Naive thymus-derived CD8-positive, alpha-beta T cell (primary cell): ENCODE results near the gene ANKRD39. TPM values are rescaled to one million over a fixed set of nuclear protein-coding genes. Genes with fewer than 3 reads are reported as not detected.
A peak's percentile ranks its signal among the peaks of the same experiment; 100 is the strongest.

Experiments
- ATAC-seq, 2 donors: fragments of 150-1000 bp; cut with Tn5 transposase in 1 of 2; sonication (Bioruptor Pico), chemical (Tn5 transposase) in 1 of 2; 1 replicate in 1 of 2; 2 replicates in 1 of 2; pipeline ENCODE4 v1.10.0; 2021; ENCODE audit warnings: mild to moderate bottlenecking in 2 of 2, moderate library complexity in 2 of 2
- POLR2A ChIA-PET: fragments of 350-600 bp; sonication (Branson Sonifier 250); formaldehyde crosslinking; loops from one replicate; lab custom pipeline; 2021; ENCODE audit warnings: antibody characterized with exemption; lab: Charles Lee
- DNase-seq, 10 donors: peaks; one replicate each; pipeline versions ENCODE4 v3.0.0 to v3.0.0-alpha.2; 2020 to 2022
- H3K27ac Mint-ChIP-seq, 10 donors: one replicate each; pipeline ENCODE4 v1.8.0; 2020 to 2022; ENCODE audit warnings: mild to moderate bottlenecking in 10 of 10, mixed read lengths in 10 of 10, moderate library complexity in 4 of 10, inconsistent platforms in 1 of 10
- H3K27me3 Mint-ChIP-seq, 5 donors: one replicate each; pipeline ENCODE4 v1.8.0; 2021 to 2022; ENCODE audit warnings: mixed read lengths in 5 of 5
- H3K36me3 Mint-ChIP-seq, 3 donors: one replicate each; pipeline ENCODE4 v1.8.0; 2020 to 2022; ENCODE audit warnings: mixed read lengths in 3 of 3, mild to moderate bottlenecking in 2 of 3, inconsistent platforms in 1 of 3
- H3K4me1 Mint-ChIP-seq, 4 donors: one replicate each; pipeline ENCODE4 v1.8.0; 2021 to 2022; ENCODE audit warnings: mixed read lengths in 4 of 4
- H3K4me3 Mint-ChIP-seq, 10 donors: one replicate each; pipeline ENCODE4 v1.8.0; 2020 to 2022; ENCODE audit warnings: mild to moderate bottlenecking in 10 of 10, mixed read lengths in 10 of 10, moderate library complexity in 6 of 10, inconsistent platforms in 1 of 10
- H3K9me3 Mint-ChIP-seq, 9 donors: one replicate each; pipeline ENCODE4 v1.8.0; 2020 to 2022; ENCODE audit warnings: mixed read lengths in 9 of 9, mild to moderate bottlenecking in 3 of 9, inconsistent platforms in 1 of 9, moderate library complexity in 1 of 9
- polyA plus RNA-seq, 3 donors: library from polyadenylated mRNA; unstranded; fragments of 300-500 nt; fragmentation: Illumina TruSeq; gene quantifications; one replicate each; pipeline ENCODE4 v1.2.3, GENCODE V29; 2021
- total RNA-seq, 8 experiments: library from RNA in 2 of 8; stranded (reverse) in 2 of 8; gene quantifications; one replicate each; pipeline ENCODE4 v1.2.3 and lab custom pipeline; 2021 to 2026

The ANKRD39 gene
- total and polyA plus RNA-seq, 5 experiments from 2014 or later, result 12.2 to 18.7 (median 14.2) TPM

- H3K4me3 Mint-ChIP-seq, result no peak overlapping the region
- H3K36me3 Mint-ChIP-seq, result peaks cover 0 to 2% (median 0%) of the 10 kb centered on the region in 3 donors
- H3K27me3 Mint-ChIP-seq, result no peaks in the 10 kb centered on the region
- ATAC-seq (no peak), DNase-seq (no peak)
- no peaks in the 10 kb centered on the region for H3K9me3 Mint-ChIP-seq
- POLR2A ChIA-PET, result interaction anchor here (0.8 to 1.7 kb wide), 2 partner anchors 9 to 10 kb away, joined by 3 to 7 read pairs; no protein-coding TSS in a partner anchor
- peaks cover 7 to 34% (median 25%) of the 10 kb centered on the region in 4 donors for H3K4me1 Mint-ChIP-seq
- H3K27ac Mint-ChIP-seq, result no peak overlapping the region
These were observed 19.8 kb upstream of the ANKRD39 start for GRCh38 chr2:96877631-96878092.

- peaks cover 0 to 2% (median 0%) of the 10 kb centered on the region in 3 donors for H3K36me3 Mint-ChIP-seq
- ATAC-seq, result no peak
- no peak for DNase-seq
- H3K4me3 Mint-ChIP-seq, result no peak overlapping the region
- H3K9me3 Mint-ChIP-seq, result no peaks in the 10 kb centered on the region
- POLR2A ChIA-PET, result interaction anchor here (0.6 kb wide), 1 partner anchor 59 kb away, joined by 3 read pairs; no protein-coding TSS in a partner anchor
- peak overlapping the region in 1 of 10 donors; percentile 11 for H3K27ac Mint-ChIP-seq
- H3K27me3 Mint-ChIP-seq, result no peaks in the 10 kb centered on the region
- H3K4me1 Mint-ChIP-seq, result peaks cover 7 to 38% (median 26%) of the 10 kb centered on the region in 4 donors
These were observed 19.2 kb upstream of the ANKRD39 start for GRCh38 chr2:96877042-96877451.

GRCh38 chr2:96876269-96877041 lies 18.6 kb upstream of the ANKRD39 start:
- peaks cover 0 to 2% (median 0%) of the 10 kb centered on the region in 3 donors for H3K36me3 Mint-ChIP-seq
- ATAC-seq (no peak), DNase-seq (no peak)
- H3K4me1 Mint-ChIP-seq, result peaks cover 7 to 38% (median 26%) of the 10 kb centered on the region in 4 donors
- H3K27me3 Mint-ChIP-seq, result no peaks in the 10 kb centered on the region
- H3K4me3 Mint-ChIP-seq, result no peak overlapping the region
- no peaks in the 10 kb centered on the region for H3K9me3 Mint-ChIP-seq
- peak overlapping the region in 5 of 10 donors; percentile 7 to 91 (median 26) for H3K27ac Mint-ChIP-seq
- POLR2A ChIA-PET, result interaction anchor here (0.6 kb wide), 1 partner anchor 60 kb away, joined by 3 read pairs; no protein-coding TSS in a partner anchor

- POLR2A ChIA-PET, result interaction anchor here (0.5 to 2.1 kb wide), 4 partner anchors 10 to 49 kb away, joined by 3 to 10 read pairs (median 5); partner anchors contain the start of gene ANKRD39
- Mint-ChIP-seq H3K4me3 (no peak overlapping the region), H3K36me3 (peaks cover 0 to 2% (median 0%) of the 10 kb centered on the region in 3 donors), H3K27ac (peak overlapping the region in 4 of 10 donors; percentile 3 to 91 (median 57)), H3K4me1 (peaks cover 10 to 46% (median 32%) of the 10 kb centered on the region in 4 donors), H3K27me3 (no peaks in the 10 kb centered on the region), H3K9me3 (no peaks in the 10 kb centered on the region)
- ATAC-seq, result no peak
- DNase-seq, result no peak
These were observed 17.9 kb upstream of the ANKRD39 start for GRCh38 chr2:96875498-96876268.

GRCh38 chr2:96874198-96874831 lies 16.5 kb upstream of the ANKRD39 start:
- Mint-ChIP-seq H3K9me3 (no peaks in the 10 kb centered on the region), H3K36me3 (no peaks in the 10 kb centered on the region), H3K4me3 (peak overlapping the region in 2 of 10 donors; percentile 2 to 34), H3K27me3 (no peaks in the 10 kb centered on the region), H3K4me1 (peaks cover 12 to 44% (median 36%) of the 10 kb centered on the region in 4 donors), H3K27ac (peak overlapping the region in 9 of 10 donors; percentile 49 to 92 (median 85))
- POLR2A ChIA-PET, result interaction anchor here (0.7 to 3.9 kb wide), 8 partner anchors 11 to 76 kb away, joined by 3 to 24 read pairs (median 4); partner anchors contain the start of gene ANKRD39
- no peak for DNase-seq
- ATAC-seq, result no peak

GRCh38 chr2:96873651-96874096 lies 15.9 kb upstream of the ANKRD39 start:
- Mint-ChIP-seq H3K4me3 (no peak overlapping the region), H3K27ac (peak overlapping the region in 4 of 10 donors; percentile 11 to 75 (median 58))

GRCh38 chr2:96872591-96873349 lies 15.0 kb upstream of the ANKRD39 start:
- H3K4me3 Mint-ChIP-seq, result no peak overlapping the region
- no peak for ATAC-seq
- H3K27ac Mint-ChIP-seq, result peak overlapping the region in 7 of 10 donors; percentile 7 to 81 (median 67)
- peaks cover 16 to 48% (median 39%) of the 10 kb centered on the region in 4 donors for H3K4me1 Mint-ChIP-seq
- POLR2A ChIA-PET, result interaction anchor here (1.0 to 3.9 kb wide), 5 partner anchors 11 to 49 kb away, joined by 3 to 24 read pairs (median 5); partner anchors contain the start of gene ANKRD39
- H3K9me3 Mint-ChIP-seq, result no peaks in the 10 kb centered on the region
- no peaks in the 10 kb centered on the region for H3K36me3 Mint-ChIP-seq
- no peaks in the 10 kb centered on the region for H3K27me3 Mint-ChIP-seq
- DNase-seq, result no peak

More at GRCh38 chr2:96873651-96874096, 15.9 kb upstream of the ANKRD39 start:
- DNase-seq (no peak), ATAC-seq (no peak)
- POLR2A ChIA-PET, result interaction anchor here (0.7 to 3.9 kb wide), 6 partner anchors 15 to 73 kb away, joined by 3 to 24 read pairs (median 4); partner anchors contain the start of gene ANKRD39
- no peaks in the 10 kb centered on the region for H3K36me3 Mint-ChIP-seq
- peaks cover 12 to 44% (median 34%) of the 10 kb centered on the region in 4 donors for H3K4me1 Mint-ChIP-seq
- H3K27me3 Mint-ChIP-seq, result no peaks in the 10 kb centered on the region
- no peaks in the 10 kb centered on the region for H3K9me3 Mint-ChIP-seq

- Mint-ChIP-seq H3K27ac (peak overlapping the region; percentile 79 to 97 (median 94)), H3K27me3 (no peaks in the 10 kb centered on the region), H3K36me3 (peaks cover 0 to 4% (median 0%) of the 10 kb centered on the region in 3 donors), H3K4me1 (peaks cover 22 to 60% (median 50%) of the 10 kb centered on the region in 4 donors), H3K4me3 (peak overlapping the region; percentile 79 to 94 (median 88)), H3K9me3 (no peaks in the 10 kb centered on the region)
- ATAC-seq (peak; percentile 69 to 76), DNase-seq (peak; percentile 34 to 81 (median 66))
- POLR2A ChIA-PET, result interaction anchor here (0.6 to 5.7 kb wide), 16 partner anchors 9 to 92 kb away, joined by 3 to 62 read pairs (median 4); partner anchors contain the start of gene ANKRD39
These were observed 12.9 kb upstream of the ANKRD39 start for GRCh38 chr2:96870626-96871255.

GRCh38 chr2:96869822-96870625 lies 12.2 kb upstream of the ANKRD39 start, which contains the start of gene SEMA4C:
Gene SEMA4C, minus strand, starts transcription at chr2:96870080. Its CDS starts 2,194 bp downstream, at chr2:96867886.
- POLR2A ChIA-PET, result interaction anchor here (0.6 to 5.7 kb wide), 19 partner anchors 10 to 93 kb away, joined by 3 to 62 read pairs (median 7); partner anchors contain the start of gene ANKRD39
- ATAC-seq, result peak; percentile 54 to 57
- peaks cover 0 to 11% (median 2%) of the 10 kb centered on the region in 3 donors for H3K36me3 Mint-ChIP-seq
- DNase-seq, result peak; percentile 50 to 76 (median 68)
- H3K4me1 Mint-ChIP-seq, result peaks cover 20 to 60% (median 49%) of the 10 kb centered on the region in 4 donors
- H3K27ac Mint-ChIP-seq, result peak within 1 kb of the TSS; percentile 79 to 97 (median 94)
- H3K9me3 Mint-ChIP-seq, result no peaks in the 10 kb centered on the region
- H3K27me3 Mint-ChIP-seq, result no peaks in the 10 kb centered on the region
- peak within 1 kb of the TSS; percentile 79 to 94 (median 90) for H3K4me3 Mint-ChIP-seq
